Liver (tissue), 3 donors: ENCODE results near the gene EGF.

Experiments
- CTCF ChIP-seq: fragments of 150-350 bp; IDR thresholded peaks from 2 replicates; pipeline ENCODE4 v1.5.1; 2017; ENCODE audit warnings: improper control_type of control experiment, low read depth, low read length; ENCODE audit not compliant: missing input control
- EGR1 ChIP-seq, 2 donors: IDR thresholded peaks; 2 replicates each; pipeline ENCODE4 v1.6.1; 2016 to 2018; ENCODE audit warnings: antibody characterized with exemption in 2 of 2, low read depth in 2 of 2
- FOXA1 ChIP-seq: IDR thresholded peaks from 2 replicates; pipeline ENCODE4 v1.6.1; 2016; ENCODE audit warnings: antibody characterized with exemption
- FOXA2 ChIP-seq: IDR thresholded peaks from 2 replicates; pipeline ENCODE4 v1.6.1; 2016; ENCODE audit warnings: antibody characterized with exemption
- GABPA ChIP-seq, 2 donors: IDR thresholded peaks in 1 of 2; conservative IDR thresholded peaks in 1 of 2; 2 replicates each; pipeline ENCODE4 v1.6.1; 2016; ENCODE audit warnings: antibody characterized with exemption in 2 of 2, mild to moderate bottlenecking in 1 of 2, moderate library complexity in 1 of 2
- HNF4G ChIP-seq: IDR thresholded peaks from 2 replicates; pipeline ENCODE4 v1.6.1; 2016; ENCODE audit warnings: antibody characterized with exemption
- JUND ChIP-seq, 2 donors: IDR thresholded peaks; 2 replicates each; pipeline ENCODE4 v1.6.1; 2016; ENCODE audit warnings: antibody characterized with exemption in 2 of 2
- MAX ChIP-seq: IDR thresholded peaks from 2 replicates; pipeline ENCODE4 v1.6.1; 2016; ENCODE audit warnings: antibody characterized with exemption
- RAD21 ChIP-seq, 2 donors: IDR thresholded peaks; 2 replicates each; pipeline ENCODE4 v1.6.1; 2016; ENCODE audit warnings: antibody characterized with exemption in 2 of 2, mild to moderate bottlenecking in 2 of 2
- REST ChIP-seq: IDR thresholded peaks from 2 replicates; pipeline ENCODE4 v1.6.1; 2016; ENCODE audit warnings: antibody characterized with exemption, mild to moderate bottlenecking
- SP1 ChIP-seq: IDR thresholded peaks from 2 replicates; pipeline ENCODE4 v1.6.1; 2018; ENCODE audit warnings: antibody characterized with exemption, mild to moderate bottlenecking
- TAF1 ChIP-seq: conservative IDR thresholded peaks from 2 replicates; pipeline ENCODE4 v1.6.1; 2016; ENCODE audit warnings: antibody characterized with exemption, mild to moderate bottlenecking
- YY1 ChIP-seq: IDR thresholded peaks from 2 replicates; pipeline ENCODE4 v1.6.1; 2016; ENCODE audit warnings: antibody characterized with exemption, mild to moderate bottlenecking
- ZBTB33 ChIP-seq: IDR thresholded peaks from 2 replicates; pipeline ENCODE4 v1.6.1; 2016; ENCODE audit warnings: antibody characterized with exemption
- donor health status: healthy.
- donor health status: healthy.

GRCh38 chr4:110014233-110014632 lies 101.5 kb downstream of the EGF start:
- TF ChIP-seq TAF1 (no peak), CTCF (no peak), FOXA1 (no peak), JUND (IDR thresholded peaks at IDR 0.05) (no peak), EGR1 (IDR thresholded peaks at IDR 0.05; ENCODE audit: low read depth in 2 of 2) (no peak), FOXA2 (no peak), MAX (no peak), REST (no peak), RAD21 (IDR thresholded peaks at IDR 0.05) (no peak), HNF4G (no peak), GABPA (IDR thresholded peaks at IDR 0.05 in 1 of 2, conservative IDR thresholded peaks at IDR 0.05 in 1 of 2) (no peak), YY1 (no peak), ZBTB33 (no peak), SP1 (no peak)
